Measurements from ENCODE around the gene ELMO3. TPM values are rescaled to one million over a fixed set of nuclear protein-coding genes. Genes with fewer than 3 reads are reported as not detected.

ELMO3 gene
- total RNA-seq, 1 experiment from 2014 or later, result 45.8 TPM

GRCh38 chr16:67228905-67229304, 30.0 kb downstream of the ELMO3 start (continued):
- TF ChIP-seq YY1 (IDR thresholded peaks at IDR 0.05; ENCODE audit: extremely low read depth, insufficient replicate concordance, low read depth, low read length) (no peak), SRF (IDR thresholded peaks at IDR 0.05; ENCODE audit: low read depth) (no peak), EZH2phosphoT487 (IDR thresholded peaks at IDR 0.05; ENCODE audit: borderline replicate concordance) (no peak), JUND (IDR thresholded peaks at IDR 0.05) (no peak), MAX (IDR thresholded peaks at IDR 0.05) (no peak), ZBTB33 (IDR thresholded peaks at IDR 0.05; ENCODE audit: extremely low read depth, insufficient replicate concordance, low read length) (no peak), ZFX (IDR thresholded peaks at IDR 0.05) (no peak), POLR2AphosphoS5 (IDR thresholded peaks at IDR 0.05; ENCODE audit: low read depth, low read length) (no peak), CBX3 (IDR thresholded peaks at IDR 0.05; ENCODE audit: low read depth) (no peak), ATF3 (IDR thresholded peaks at IDR 0.05) (no peak), ZNF274 (IDR thresholded peaks at IDR 0.05; ENCODE audit: low read depth, low read length) (no peak)

GRCh38 chr16:67229906-67230808, 31.2 kb downstream of the ELMO3 start:
- POLR2A ChIA-PET, result interaction anchor here (1.0 kb wide), 1 partner anchor 16 kb away, joined by 3 read pairs; no protein-coding TSS in a partner anchor
- no TSS peak for BruUV-seq (replicated peaks)
- H3K27me3 ChIP-seq (ENCODE audit: insufficient read depth, low read length), result no peaks in the 10 kb centered on the region
- peaks cover 18% of the 10 kb centered on the region for H3K79me2 ChIP-seq (ENCODE audit: insufficient read depth, low read length)
- no peaks in the 10 kb centered on the region for H3K9me3 ChIP-seq (ENCODE audit: control insufficient read depth in 1 of 2, insufficient read depth in 1 of 2, low read depth in 1 of 2, low read length in 2 of 2)
- no peak overlapping the region for H3K9ac ChIP-seq (ENCODE audit: low read length)
- no peak overlapping the region for H3K27ac ChIP-seq (ENCODE audit: low read depth, low read length)
- no peak for DNase-seq (ENCODE audit: low read depth, low spot score)
- no peaks in the 10 kb centered on the region for H3K9me2 ChIP-seq (ENCODE audit: insufficient read depth)
- no peak for ATAC-seq
- no peaks in the 10 kb centered on the region for H4K20me1 ChIP-seq (ENCODE audit: insufficient read depth)
- intact Hi-C loops (cut with micrococcal nuclease), result no loop called here
- H3K4me3 ChIP-seq (replicated peaks in 1 of 2; ENCODE audit: low read depth in 1 of 2, low read length in 2 of 2), result no peak overlapping the region
- RAD21 ChIA-PET (ENCODE audit: low non-redundant PET in 1 of 2, low total read pairs in 2 of 2, uncharacterized antibody in 2 of 2, unreplicated experiment in 2 of 2), result no interaction called here
- peaks cover 23 to 48% of the 10 kb centered on the region in 2 experiments; a peak in 3 of 4 replicates for H3K36me3 ChIP-seq (ENCODE audit: control insufficient read depth in 1 of 2, insufficient read depth in 2 of 2, low read length in 2 of 2)
- no peak overlapping the region for H2AFZ ChIP-seq (ENCODE audit: low read depth, low read length, poor library complexity, severe bottlenecking)
- CTCF ChIA-PET, result no interaction called here
- peaks cover 6 to 18% of the 10 kb centered on the region in 2 experiments; a peak in 3 of 4 replicates for H3K4me1 ChIP-seq (ENCODE audit: control insufficient read depth in 1 of 2, insufficient read depth in 2 of 2, low read length in 2 of 2)
- H3K4me2 ChIP-seq (ENCODE audit: low read length), result no peak overlapping the region
- TF ChIP-seq EGR1 (IDR thresholded peaks at IDR 0.05; ENCODE audit: low read depth) (no peak), POLR2AphosphoS5 (IDR thresholded peaks at IDR 0.05; ENCODE audit: low read depth, low read length) (no peak), CTCF (IDR thresholded peaks at IDR 0.05 in 2 of 3, conservative IDR thresholded peaks at IDR 0.05 in 1 of 3; ENCODE audit: borderline replicate concordance in 1 of 3, insufficient read depth in 1 of 3, low read depth in 2 of 3, low read length in 2 of 3) (no peak), ATF3 (IDR thresholded peaks at IDR 0.05) (no peak), CEBPB (IDR thresholded peaks at IDR 0.05; ENCODE audit: low read depth) (no peak), TCF7L2 (IDR thresholded peaks at IDR 0.05; ENCODE audit: borderline replicate concordance, extremely low read depth, insufficient read depth, insufficient read length) (no peak)

All from HCT116 (cell line).